Muscle layer of colon (tissue), 2 donors: ENCODE measurements around the gene GOLGA6A.
"Not testable (repeated sequence)": the region's sequence is repeated elsewhere in the genome, so short reads cannot be mapped to it uniquely, and the experiment has no call there.

Experiments used
- H3K27ac ChIP-seq: one replicate; pipeline ENCODE4 v1.7.0; 2013; ENCODE audit warnings: low read depth, mild to moderate bottlenecking, low read length, moderate library complexity
- H3K27me3 ChIP-seq, 2 donors: one replicate each; pipeline ENCODE4 v1.7.0; 2013; ENCODE audit warnings: low read length in 2 of 2, mild to moderate bottlenecking in 2 of 2; ENCODE audit not compliant: insufficient read depth in 2 of 2, control insufficient read depth in 1 of 2
- H3K36me3 ChIP-seq: one replicate; pipeline ENCODE4 v1.7.0; 2013; ENCODE audit warnings: mild to moderate bottlenecking, low read length; ENCODE audit not compliant: insufficient read depth
- H3K4me1 ChIP-seq: one replicate; pipeline ENCODE4 v1.7.0; 2013; ENCODE audit warnings: mild to moderate bottlenecking, low read length; ENCODE audit not compliant: insufficient read depth
- H3K4me3 ChIP-seq, 2 donors: one replicate each; pipeline ENCODE4 v1.7.0; 2013; ENCODE audit warnings: low read length in 2 of 2, low read depth in 1 of 2, mild to moderate bottlenecking in 1 of 2, moderate library complexity in 1 of 2
- H3K9ac ChIP-seq: one replicate; pipeline ENCODE4 v1.7.0; 2013; ENCODE audit warnings: low read length
- H3K9me3 ChIP-seq: one replicate; pipeline ENCODE4 v1.7.0; 2013; ENCODE audit warnings: mild to moderate bottlenecking, low read length
- donor health status: abdominal sarcoma.
- donor health status: Adenocarcinoma of cecum.

GOLGA6A gene, protein sequence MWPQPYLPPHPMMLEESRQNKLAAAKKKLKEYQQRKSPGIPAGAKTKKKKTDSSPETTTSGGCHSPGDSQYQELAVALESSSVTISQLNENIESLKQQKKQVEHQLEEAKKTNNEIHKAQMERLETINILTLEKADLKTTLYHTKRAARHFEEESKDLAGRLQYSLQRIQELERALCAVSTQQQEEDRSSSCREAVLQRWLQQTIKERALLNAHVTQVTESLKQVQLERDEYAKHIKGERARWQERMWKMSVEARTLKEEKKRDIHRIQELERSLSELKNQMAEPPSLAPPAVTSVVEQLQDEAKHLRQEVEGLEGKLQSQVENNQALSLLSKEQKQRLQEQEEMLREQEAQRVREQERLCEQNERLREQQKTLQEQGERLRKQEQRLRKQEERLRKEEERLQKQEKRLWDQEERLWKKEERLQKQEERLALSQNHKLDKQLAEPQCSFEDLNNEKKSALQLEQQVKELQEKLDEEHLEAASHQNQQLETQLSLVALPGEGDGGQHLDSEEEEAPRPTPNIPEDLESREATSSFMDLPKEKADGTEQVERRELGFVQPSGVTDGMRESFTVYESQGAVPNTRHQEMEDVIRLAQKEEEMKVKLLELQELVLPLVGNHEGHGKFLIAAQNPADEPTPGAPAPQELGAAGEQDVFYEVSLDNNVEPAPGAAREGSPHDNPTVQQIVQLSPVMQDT

DNA sequence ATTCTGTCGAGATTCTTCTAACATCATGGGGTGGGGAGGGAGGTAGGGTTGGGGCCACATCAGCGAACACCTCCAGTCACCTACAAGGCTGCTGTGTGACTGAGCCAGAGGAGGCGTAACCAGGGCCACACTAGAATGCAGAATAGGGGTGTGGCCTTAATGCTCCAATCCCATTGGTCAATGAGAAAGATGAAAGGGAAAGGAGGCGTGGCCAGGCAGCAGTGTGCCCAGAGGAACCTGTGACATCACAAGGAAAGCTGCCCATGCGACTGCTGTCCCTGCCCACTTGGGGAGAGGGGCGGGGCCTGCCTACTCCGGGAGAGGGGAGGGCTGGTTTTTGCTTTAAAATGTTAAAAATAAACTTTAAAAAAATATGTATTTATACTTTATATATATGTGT, at the start of gene GOLGA6A:
TSS of gene GOLGA6A (minus strand) at position 101 of the 400 bp plus-strand sequence. CDS start at position 60, 41 bp downstream.
- not testable (repeated sequence) for H3K4me3 ChIP-seq, H3K27me3 ChIP-seq, H3K4me1 ChIP-seq, H3K36me3 ChIP-seq, H3K27ac ChIP-seq, H3K9me3 ChIP-seq, H3K9ac ChIP-seq

DNA sequence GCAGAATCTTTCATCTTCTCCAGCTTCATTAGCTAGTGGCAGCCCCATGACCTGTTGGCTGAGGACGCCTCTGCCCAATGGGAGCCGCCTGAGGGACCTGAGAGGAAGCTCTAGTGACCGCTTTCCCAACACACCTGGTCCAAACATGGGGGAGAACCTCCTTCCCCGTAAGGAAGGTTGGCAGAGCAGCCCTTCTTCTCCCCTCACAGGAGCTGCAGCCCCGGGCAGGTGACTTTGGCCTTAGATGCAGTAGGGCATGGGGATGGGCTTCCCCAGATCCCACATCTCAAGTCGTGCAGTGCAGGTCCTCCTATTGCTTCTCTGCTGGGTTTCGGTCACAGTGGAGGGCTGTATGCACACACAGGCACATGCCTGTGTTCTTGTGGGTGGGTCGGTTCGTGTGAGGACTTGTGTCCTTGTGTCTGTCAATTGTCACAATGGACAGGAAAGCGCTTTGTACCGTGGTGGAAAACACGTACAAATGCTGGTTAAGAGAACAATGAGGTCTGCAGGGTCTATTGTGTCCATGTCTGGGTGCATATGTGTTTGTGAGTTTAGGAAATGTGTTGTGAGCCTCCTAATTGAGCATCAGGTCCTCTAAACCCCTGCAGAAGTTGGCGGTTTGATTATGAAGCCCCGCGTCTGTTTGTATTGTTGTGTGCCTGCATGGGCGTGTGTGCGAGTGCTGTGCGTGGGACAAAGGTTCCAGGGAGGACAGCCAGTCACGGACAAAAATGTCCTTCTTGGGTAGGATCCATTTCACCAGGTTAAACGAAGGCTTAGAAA, 49.5 kb upstream of the GOLGA6A start:
- no peaks in the 10 kb centered on the region for H3K36me3 ChIP-seq

DNA sequence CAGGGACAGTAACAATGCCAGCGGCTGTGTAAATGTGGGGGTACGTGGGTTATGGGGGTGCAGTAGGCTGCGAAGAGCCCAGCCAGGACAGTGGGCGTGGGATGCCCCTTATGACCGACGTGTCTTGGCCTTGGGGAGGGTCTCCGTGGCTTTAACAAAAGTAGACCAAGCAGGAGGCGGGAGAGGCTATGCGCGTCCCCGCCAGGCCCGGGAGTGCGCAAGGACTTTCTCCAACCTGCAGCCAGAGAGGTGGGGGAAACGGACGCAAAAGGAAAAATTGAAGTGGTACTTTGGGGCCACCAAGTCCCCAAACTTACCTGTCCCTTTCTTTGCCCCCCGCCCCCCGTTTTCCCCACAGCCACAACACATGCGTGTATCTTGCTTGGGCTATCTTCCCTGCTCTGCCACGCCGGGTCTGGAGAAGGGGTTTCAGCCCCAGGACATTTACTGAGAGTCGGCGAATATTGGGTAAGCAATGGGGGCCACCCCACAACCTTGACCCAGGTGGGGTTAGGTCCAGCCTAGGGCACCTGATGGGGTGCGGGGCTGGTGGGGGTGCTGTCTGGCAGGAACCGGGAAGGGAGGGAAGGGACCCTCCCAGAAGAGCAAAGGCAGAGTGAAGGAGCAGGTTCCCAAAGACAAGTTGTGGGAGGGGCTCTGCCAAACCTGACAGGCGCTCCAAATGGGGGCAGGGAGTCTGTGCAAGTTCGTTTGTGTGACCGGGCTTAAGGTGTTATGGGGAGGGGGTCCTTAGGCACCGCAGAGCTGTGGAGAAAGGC, 48.7 kb upstream of the GOLGA6A start:
- H3K4me1 ChIP-seq, result peaks cover 15% of the 10 kb centered on the region
- no peak overlapping the region for H3K27ac ChIP-seq
- no peaks in the 10 kb centered on the region for H3K9me3 ChIP-seq
- H3K36me3 ChIP-seq, result no peaks in the 10 kb centered on the region
- no peak overlapping the region for H3K9ac ChIP-seq
- H3K27me3 ChIP-seq, result peaks cover 42 to 87% of the 10 kb centered on the region in 2 donors
- H3K4me3 ChIP-seq, result no peak overlapping the region

More for the DNA sequence above, 49.5 kb upstream of the GOLGA6A start:
- H3K27ac ChIP-seq, result no peak overlapping the region
- no peaks in the 10 kb centered on the region for H3K9me3 ChIP-seq
- H3K9ac ChIP-seq, result no peak overlapping the region
- no peak overlapping the region for H3K4me3 ChIP-seq
- peaks cover 45 to 92% of the 10 kb centered on the region in 2 donors for H3K27me3 ChIP-seq
- peaks cover 19% of the 10 kb centered on the region for H3K4me1 ChIP-seq

DNA sequence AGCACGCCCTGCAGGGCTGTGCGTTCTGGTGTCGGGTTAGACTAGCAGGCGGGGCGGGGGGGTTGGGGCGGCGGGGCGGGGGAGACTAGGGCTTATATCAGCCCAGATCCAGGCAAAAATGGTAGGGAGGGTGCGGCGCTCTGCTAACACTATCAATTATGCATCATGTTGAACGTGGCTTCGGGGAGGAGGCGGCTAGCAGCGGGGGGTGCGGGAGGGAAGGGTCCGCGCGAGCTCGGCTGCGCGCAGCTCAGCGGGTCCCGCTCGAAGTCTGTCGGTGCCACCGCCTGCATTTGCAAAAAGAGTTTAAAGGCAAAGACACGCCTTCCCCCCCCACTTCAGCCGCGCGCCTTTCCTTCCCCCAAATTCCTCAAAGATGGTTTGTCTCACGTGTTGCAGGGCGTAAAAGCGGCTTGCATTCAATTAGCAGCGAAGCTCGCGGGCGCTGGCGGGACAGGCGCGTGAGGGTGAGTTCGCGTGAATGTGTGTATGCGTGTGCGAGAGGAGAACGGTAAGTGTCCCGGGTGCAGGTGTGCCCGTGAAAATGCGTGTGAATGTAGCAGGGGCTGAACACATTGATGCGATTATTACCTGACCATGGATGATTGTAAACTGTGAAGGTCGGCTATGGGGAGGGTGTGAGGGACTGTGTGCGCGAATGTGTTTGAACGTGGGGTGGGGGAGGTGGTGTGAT, 48.0 kb upstream of the GOLGA6A start, which contains the start of gene ISLR2:
TSS of gene ISLR2 (plus strand) at position 432 of the 694 bp plus-strand sequence. CDS start 2,169 bp downstream, outside the sequence.
- Histone ChIP-seq H3K4me1 (peaks cover 11% of the 10 kb centered on the region), H3K36me3 (no peaks in the 10 kb centered on the region), H3K9me3 (no peaks in the 10 kb centered on the region), H3K9ac (no peak within 1 kb of the TSS), H3K27me3 (peaks cover 36 to 81% of the 10 kb centered on the region in 2 donors), H3K27ac (no peak within 1 kb of the TSS), H3K4me3 (no peak within 1 kb of the TSS)

DNA sequence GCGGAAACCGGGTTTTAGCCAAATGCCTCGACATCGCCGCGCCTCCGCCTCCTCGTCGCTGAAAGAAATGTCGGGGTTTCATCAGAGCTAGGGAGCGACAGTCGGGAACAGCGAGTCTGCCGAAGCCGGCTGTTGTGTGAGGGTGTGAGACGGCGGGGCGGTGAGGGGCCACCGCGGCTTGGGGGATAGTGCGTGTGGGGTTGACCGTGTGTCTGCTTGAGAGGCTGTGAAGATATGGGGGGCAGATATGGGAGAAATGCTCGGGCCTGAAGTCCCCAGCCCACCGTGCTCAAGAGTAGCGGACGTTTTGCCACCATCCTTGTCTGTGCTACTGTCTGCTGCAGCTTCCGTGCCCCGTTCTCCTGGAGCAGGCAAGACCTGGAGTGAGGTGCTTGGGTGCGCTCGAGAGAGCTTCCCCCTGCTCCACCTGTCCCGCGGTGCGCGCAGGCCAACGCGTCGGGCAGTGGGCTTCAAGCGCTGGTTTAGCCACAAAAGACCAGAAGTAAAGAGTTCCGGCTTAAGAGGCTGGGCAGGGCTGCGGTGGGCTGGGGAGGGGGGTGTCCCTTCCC, 47.3 kb upstream of the GOLGA6A start:
- Histone ChIP-seq H3K4me3 (no peak overlapping the region), H3K4me1 (peaks cover 11% of the 10 kb centered on the region), H3K27ac (no peak overlapping the region), H3K9ac (no peak overlapping the region), H3K9me3 (no peaks in the 10 kb centered on the region), H3K36me3 (no peaks in the 10 kb centered on the region), H3K27me3 (peaks cover 36 to 81% of the 10 kb centered on the region in 2 donors)

DNA sequence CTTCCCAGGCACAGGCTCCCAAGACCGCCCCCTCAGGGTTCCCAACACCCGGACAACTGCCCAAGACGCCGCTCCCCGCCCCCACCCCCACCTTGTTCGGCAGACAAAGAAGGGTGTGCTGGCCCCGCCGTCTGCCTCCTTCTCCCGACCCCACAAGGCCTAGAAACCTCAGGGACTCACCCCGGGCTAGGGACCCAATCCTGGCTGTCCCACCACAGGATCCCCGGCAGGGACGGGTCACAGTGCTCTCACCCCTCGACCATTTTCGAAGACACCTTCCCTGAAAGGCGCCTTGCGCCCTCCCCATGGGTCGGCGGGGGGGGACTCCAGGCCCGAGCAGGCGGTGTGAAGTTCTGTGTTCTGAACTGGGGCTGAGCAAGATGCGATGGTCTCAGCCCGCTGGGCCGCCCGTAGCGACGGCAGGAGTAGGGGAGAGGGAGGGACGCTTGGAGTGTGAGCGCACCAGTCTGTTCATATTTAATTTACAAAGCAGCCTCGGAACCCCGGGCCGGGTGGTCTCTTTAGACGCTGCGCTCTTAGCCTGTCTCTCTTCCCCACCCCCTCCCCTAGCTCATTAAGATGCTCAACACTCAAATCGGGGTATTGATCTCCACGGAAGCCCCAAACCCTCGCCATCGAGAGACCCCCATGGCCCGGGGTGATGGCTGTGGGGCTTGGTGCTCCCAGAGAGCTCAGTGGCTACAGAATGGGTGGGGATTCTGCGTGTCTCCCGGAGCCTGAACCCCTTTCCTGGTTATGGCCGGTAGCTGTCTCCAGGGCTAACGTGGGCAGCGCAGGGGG, 46.6 kb upstream of the GOLGA6A start:
- no peaks in the 10 kb centered on the region for H3K9me3 ChIP-seq
- peak overlapping the region in 1 of 2 donors; percentile 56 for H3K4me3 ChIP-seq
- peaks cover 11% of the 10 kb centered on the region for H3K4me1 ChIP-seq

DNA sequence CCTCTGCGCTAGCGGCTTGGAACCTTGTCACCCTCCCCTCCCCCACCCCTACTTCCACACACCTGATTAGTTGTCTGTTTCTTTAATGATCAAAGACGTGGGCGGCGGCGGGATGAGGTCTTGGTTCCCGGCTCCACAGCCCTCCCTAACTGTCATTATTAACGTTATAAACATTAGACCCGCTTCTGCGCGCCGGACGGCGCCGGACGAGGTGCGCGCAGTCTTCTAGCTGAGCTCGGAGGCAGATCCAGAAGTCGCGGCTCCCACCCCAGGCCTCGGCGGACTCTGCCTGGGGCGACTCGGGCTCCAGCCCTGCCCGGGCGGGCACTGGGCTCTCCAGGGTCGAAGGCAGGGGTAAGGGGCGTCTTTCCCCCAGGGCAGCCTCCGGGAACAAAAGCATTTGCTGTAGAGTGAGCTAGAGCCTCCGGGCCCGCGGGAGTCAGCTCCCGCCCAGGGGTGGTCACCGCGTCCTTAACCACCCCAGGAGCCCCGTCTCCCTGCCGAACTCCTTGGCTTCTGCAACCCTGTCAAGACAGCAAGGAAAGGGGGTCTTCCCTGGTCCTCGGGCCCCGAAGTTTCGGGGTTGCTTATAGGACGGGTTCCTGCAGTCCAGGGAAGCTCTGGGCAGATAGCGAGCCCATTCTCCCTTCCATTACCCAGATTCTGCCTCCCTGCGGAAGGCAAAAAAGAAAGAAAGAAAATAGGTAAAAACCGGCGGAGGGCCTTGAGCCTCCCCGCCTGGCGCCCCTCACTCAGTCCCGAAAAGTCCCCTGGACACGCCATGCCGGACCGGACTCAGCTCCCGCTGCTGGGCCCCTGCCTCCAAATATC, 45.8 kb upstream of the GOLGA6A start:
- Histone ChIP-seq H3K9ac (no peak overlapping the region), H3K9me3 (no peaks in the 10 kb centered on the region), H3K27me3 (peaks cover 36 to 69% of the 10 kb centered on the region in 2 donors), H3K4me1 (peaks cover 11% of the 10 kb centered on the region), H3K27ac (no peak overlapping the region), H3K4me3 (peak overlapping the region; percentile 32 to 56), H3K36me3 (no peaks in the 10 kb centered on the region)

More for the DNA sequence above, 46.6 kb upstream of the GOLGA6A start:
- no peak overlapping the region for H3K9ac ChIP-seq
- no peaks in the 10 kb centered on the region for H3K36me3 ChIP-seq
- no peak overlapping the region for H3K27ac ChIP-seq
- H3K27me3 ChIP-seq, result peaks cover 36 to 78% of the 10 kb centered on the region in 2 donors

DNA sequence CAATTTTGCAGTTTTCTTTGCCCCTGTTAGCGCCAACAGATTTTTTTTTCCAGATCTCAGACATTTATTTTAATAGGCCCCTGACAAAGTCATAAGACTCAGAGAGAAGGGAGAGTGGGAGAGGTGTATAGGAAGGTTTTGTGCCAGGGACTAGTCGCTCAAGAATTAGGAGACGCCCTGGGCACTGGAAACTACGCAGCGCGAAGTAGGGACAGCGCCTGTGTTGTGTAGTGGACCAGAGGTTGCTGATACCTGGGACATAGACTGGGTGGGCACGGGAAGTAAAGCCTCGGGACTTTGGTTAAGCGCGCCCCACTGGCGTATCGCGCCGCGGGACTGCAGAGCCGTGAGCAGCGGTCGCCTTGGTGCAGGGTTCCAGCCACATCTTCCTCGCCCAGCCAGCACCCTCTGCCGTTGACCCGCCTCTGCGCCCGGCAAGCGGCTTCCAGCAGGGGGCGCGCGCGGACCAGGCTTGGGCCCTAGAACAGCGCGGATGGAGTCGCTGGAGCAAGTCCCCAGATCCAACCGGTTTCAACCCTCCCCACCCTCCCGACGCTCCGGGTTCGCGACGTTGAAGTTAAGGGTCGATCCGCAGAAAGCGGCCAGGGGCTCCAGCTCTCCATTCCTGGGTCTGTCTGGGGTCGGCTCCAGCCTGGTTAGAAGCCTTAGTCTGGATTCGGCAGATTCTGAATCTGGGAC, 45.1 kb upstream of the GOLGA6A start:
- peaks cover 36 to 62% of the 10 kb centered on the region in 2 donors for H3K27me3 ChIP-seq
- no peak overlapping the region for H3K27ac ChIP-seq
- H3K36me3 ChIP-seq, result no peaks in the 10 kb centered on the region
- peak overlapping the region; percentile 32 to 56 for H3K4me3 ChIP-seq
- H3K9me3 ChIP-seq, result no peaks in the 10 kb centered on the region
- no peak overlapping the region for H3K9ac ChIP-seq
- peaks cover 11% of the 10 kb centered on the region for H3K4me1 ChIP-seq

DNA sequence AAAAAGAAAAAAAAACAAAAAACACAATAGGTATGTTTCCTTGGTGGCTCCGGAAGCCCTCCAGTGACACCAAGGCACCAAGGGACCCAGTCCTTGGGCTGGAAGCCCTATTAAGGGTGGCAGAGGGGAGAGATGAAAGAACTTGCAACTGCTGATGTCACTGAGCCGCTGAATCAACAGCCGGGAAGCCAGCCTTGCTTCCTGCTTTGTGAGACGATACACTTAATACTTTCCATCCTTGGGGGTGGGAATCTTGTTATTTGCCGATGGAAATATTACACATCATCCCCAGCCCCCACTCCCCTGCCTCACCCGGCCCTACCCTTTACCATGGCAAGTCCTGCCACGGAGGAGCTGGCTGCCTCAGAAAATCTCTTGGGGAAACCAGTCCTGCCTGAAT, 42.4 kb upstream of the GOLGA6A start:
- Histone ChIP-seq H3K27ac (no peak overlapping the region), H3K36me3 (no peaks in the 10 kb centered on the region), H3K4me3 (no peak overlapping the region), H3K9ac (no peak overlapping the region), H3K27me3 (peaks cover 18 to 53% of the 10 kb centered on the region in 2 donors), H3K9me3 (no peaks in the 10 kb centered on the region), H3K4me1 (peaks cover 10% of the 10 kb centered on the region)
